ENCODE results near the gene ARMC3. TPM values are rescaled to one million over a fixed set of nuclear protein-coding genes. Genes with fewer than 3 reads are reported as not detected.

The ARMC3 gene
- total and polyA plus RNA-seq, 2 experiments from 2014 or later, result 0.24 TPM; not detected in 1

DNA sequence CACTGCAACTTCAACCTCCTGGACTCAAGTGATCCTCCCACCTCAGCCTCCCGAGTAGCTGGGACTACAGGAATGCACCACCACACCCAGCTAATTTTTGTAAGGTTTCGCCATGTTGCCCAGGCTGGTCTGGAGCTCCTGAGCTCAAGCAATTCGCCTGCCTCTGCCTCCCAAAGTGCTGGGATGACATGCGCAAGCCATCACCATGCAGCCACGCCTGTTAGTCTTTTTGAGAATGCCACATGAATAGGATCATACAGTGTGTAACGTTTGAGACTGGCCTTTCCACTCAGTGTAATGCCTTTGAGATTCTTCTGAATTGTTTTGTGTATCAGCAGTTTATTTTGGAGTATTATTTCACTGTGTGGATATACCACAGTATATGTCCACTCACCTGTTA lies 91.8 kb downstream of the ARMC3 start:
- no peaks in the 10 kb centered on the region for H3K36me3 ChIP-seq (ENCODE audit: insufficient read depth)
- H3F3A ChIP-seq (replicated peaks; ENCODE audit: low read depth), result no peaks in the 10 kb centered on the region
- no peak overlapping the region for H3K4me3 ChIP-seq
- H3K4me2 ChIP-seq, result no peak overlapping the region
- H3K9me3 Mint-ChIP-seq, result peaks cover 3% of the 10 kb centered on the region; the same call in 1 of the 3 replicates
- no peaks in the 10 kb centered on the region for H3K4me1 Mint-ChIP-seq
- H3K9me2 ChIP-seq (ENCODE audit: insufficient read depth), result no peaks in the 10 kb centered on the region
- H3K36me3 Mint-ChIP-seq (ENCODE audit: low read depth), result no peaks in the 10 kb centered on the region
- no peak overlapping the region for H3K27ac ChIP-seq (ENCODE audit: low read depth)
- TF ChIP-seq, protein P1, sequence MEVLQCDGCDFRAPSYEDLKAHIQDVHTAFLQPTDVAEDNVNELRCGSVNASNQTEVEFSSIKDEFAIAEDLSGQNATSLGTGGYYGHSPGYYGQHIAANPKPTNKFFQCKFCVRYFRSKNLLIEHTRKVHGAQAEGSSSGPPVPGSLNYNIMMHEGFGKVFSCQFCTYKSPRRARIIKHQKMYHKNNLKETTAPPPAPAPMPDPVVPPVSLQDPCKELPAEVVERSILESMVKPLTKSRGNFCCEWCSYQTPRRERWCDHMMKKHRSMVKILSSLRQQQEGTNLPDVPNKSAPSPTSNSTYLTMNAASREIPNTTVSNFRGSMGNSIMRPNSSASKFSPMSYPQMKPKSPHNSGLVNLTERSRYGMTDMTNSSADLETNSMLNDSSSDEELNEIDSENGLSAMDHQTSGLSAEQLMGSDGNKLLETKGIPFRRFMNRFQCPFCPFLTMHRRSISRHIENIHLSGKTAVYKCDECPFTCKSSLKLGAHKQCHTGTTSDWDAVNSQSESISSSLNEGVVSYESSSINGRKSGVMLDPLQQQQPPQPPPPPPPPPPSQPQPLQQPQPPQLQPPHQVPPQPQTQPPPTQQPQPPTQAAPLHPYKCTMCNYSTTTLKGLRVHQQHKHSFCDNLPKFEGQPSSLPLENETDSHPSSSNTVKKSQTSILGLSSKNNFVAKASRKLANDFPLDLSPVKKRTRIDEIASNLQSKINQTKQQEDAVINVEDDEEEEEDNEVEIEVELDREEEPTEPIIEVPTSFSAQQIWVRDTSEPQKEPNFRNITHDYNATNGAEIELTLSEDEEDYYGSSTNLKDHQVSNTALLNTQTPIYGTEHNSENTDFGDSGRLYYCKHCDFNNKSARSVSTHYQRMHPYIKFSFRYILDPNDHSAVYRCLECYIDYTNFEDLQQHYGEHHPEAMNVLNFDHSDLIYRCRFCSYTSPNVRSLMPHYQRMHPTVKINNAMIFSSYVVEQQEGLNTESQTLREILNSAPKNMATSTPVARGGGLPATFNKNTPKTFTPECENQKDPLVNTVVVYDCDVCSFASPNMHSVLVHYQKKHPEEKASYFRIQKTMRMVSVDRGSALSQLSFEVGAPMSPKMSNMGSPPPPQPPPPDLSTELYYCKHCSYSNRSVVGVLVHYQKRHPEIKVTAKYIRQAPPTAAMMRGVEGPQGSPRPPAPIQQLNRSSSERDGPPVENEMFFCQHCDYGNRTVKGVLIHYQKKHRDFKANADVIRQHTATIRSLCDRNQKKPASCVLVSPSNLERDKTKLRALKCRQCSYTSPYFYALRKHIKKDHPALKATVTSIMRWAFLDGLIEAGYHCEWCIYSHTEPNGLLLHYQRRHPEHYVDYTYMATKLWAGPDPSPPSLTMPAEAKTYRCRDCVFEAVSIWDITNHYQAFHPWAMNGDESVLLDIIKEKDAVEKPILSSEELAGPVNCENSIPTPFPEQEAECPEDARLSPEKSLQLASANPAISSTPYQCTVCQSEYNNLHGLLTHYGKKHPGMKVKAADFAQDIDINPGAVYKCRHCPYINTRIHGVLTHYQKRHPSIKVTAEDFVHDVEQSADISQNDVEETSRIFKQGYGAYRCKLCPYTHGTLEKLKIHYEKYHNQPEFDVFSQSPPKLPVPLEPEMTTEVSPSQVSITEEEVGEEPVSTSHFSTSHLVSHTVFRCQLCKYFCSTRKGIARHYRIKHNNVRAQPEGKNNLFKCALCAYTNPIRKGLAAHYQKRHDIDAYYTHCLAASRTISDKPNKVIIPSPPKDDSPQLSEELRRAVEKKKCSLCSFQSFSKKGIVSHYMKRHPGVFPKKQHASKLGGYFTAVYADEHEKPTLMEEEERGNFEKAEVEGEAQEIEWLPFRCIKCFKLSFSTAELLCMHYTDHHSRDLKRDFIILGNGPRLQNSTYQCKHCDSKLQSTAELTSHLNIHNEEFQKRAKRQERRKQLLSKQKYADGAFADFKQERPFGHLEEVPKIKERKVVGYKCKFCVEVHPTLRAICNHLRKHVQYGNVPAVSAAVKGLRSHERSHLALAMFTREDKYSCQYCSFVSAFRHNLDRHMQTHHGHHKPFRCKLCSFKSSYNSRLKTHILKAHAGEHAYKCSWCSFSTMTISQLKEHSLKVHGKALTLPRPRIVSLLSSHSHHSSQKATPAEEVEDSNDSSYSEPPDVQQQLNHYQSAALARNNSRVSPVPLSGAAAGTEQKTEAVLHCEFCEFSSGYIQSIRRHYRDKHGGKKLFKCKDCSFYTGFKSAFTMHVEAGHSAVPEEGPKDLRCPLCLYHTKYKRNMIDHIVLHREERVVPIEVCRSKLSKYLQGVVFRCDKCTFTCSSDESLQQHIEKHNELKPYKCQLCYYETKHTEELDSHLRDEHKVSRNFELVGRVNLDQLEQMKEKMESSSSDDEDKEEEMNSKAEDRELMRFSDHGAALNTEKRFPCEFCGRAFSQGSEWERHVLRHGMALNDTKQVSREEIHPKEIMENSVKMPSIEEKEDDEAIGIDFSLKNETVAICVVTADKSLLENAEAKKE (CRISPR knock-in tag; IDR thresholded peaks at IDR 0.05), result no peak
- TF ChIP-seq, protein P2, sequence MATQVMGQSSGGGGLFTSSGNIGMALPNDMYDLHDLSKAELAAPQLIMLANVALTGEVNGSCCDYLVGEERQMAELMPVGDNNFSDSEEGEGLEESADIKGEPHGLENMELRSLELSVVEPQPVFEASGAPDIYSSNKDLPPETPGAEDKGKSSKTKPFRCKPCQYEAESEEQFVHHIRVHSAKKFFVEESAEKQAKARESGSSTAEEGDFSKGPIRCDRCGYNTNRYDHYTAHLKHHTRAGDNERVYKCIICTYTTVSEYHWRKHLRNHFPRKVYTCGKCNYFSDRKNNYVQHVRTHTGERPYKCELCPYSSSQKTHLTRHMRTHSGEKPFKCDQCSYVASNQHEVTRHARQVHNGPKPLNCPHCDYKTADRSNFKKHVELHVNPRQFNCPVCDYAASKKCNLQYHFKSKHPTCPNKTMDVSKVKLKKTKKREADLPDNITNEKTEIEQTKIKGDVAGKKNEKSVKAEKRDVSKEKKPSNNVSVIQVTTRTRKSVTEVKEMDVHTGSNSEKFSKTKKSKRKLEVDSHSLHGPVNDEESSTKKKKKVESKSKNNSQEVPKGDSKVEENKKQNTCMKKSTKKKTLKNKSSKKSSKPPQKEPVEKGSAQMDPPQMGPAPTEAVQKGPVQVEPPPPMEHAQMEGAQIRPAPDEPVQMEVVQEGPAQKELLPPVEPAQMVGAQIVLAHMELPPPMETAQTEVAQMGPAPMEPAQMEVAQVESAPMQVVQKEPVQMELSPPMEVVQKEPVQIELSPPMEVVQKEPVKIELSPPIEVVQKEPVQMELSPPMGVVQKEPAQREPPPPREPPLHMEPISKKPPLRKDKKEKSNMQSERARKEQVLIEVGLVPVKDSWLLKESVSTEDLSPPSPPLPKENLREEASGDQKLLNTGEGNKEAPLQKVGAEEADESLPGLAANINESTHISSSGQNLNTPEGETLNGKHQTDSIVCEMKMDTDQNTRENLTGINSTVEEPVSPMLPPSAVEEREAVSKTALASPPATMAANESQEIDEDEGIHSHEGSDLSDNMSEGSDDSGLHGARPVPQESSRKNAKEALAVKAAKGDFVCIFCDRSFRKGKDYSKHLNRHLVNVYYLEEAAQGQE (IDR thresholded peaks at IDR 0.05; ENCODE audit: unreplicated experiment), result no peak
- TF ChIP-seq EZH2phosphoT487 (IDR thresholded peaks at IDR 0.05; ENCODE audit: unreplicated experiment) (no peak), POLR2AphosphoS5 (IDR thresholded peaks at IDR 0.05; ENCODE audit: low read depth) (no peak), CREB1 (CRISPR knock-in tag; IDR thresholded peaks at IDR 0.05; ENCODE audit: low read depth) (no peak), ZNF331 (CRISPR knock-in tag; IDR thresholded peaks at IDR 0.05; ENCODE audit: low read depth) (no peak), NANOG (IDR thresholded peaks at IDR 0.05; ENCODE audit: borderline replicate concordance) (no peak), JUNB (IDR thresholded peaks at IDR 0.05; ENCODE audit: unreplicated experiment) (no peak), ZNF114 (CRISPR knock-in tag; IDR thresholded peaks at IDR 0.05) (no peak), EZH2 (IDR thresholded peaks at IDR 0.05; ENCODE audit: low read depth, unreplicated experiment) (no peak), STAT1 (IDR thresholded peaks at IDR 0.05; ENCODE audit: unreplicated experiment) (no peak)
- TF ChIP-seq, protein P3, sequence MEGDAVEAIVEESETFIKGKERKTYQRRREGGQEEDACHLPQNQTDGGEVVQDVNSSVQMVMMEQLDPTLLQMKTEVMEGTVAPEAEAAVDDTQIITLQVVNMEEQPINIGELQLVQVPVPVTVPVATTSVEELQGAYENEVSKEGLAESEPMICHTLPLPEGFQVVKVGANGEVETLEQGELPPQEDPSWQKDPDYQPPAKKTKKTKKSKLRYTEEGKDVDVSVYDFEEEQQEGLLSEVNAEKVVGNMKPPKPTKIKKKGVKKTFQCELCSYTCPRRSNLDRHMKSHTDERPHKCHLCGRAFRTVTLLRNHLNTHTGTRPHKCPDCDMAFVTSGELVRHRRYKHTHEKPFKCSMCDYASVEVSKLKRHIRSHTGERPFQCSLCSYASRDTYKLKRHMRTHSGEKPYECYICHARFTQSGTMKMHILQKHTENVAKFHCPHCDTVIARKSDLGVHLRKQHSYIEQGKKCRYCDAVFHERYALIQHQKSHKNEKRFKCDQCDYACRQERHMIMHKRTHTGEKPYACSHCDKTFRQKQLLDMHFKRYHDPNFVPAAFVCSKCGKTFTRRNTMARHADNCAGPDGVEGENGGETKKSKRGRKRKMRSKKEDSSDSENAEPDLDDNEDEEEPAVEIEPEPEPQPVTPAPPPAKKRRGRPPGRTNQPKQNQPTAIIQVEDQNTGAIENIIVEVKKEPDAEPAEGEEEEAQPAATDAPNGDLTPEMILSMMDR (conservative IDR thresholded peaks at IDR 0.05; ENCODE audit: low read depth in 2 of 2), result no peak
- TF ChIP-seq, protein P4, sequence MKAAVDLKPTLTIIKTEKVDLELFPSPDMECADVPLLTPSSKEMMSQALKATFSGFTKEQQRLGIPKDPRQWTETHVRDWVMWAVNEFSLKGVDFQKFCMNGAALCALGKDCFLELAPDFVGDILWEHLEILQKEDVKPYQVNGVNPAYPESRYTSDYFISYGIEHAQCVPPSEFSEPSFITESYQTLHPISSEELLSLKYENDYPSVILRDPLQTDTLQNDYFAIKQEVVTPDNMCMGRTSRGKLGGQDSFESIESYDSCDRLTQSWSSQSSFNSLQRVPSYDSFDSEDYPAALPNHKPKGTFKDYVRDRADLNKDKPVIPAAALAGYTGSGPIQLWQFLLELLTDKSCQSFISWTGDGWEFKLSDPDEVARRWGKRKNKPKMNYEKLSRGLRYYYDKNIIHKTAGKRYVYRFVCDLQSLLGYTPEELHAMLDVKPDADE (IDR thresholded peaks at IDR 0.05), result no peak
- DNase-seq (ENCODE audit: low spot score), result no peak
- no peak overlapping the region for H3K27ac Mint-ChIP-seq
- no peaks in the 10 kb centered on the region for H3K4me1 ChIP-seq (ENCODE audit: insufficient read depth)
- no peaks in the 10 kb centered on the region for H3K79me2 ChIP-seq (replicated peaks; ENCODE audit: insufficient read depth)
- H3K27me3 Mint-ChIP-seq (ENCODE audit: insufficient read depth, low read depth, poor library complexity), result peaks cover 2% of the 10 kb centered on the region
- H3K4me3 Mint-ChIP-seq, result no peak overlapping the region
- no peaks in the 10 kb centered on the region for H4K20me1 ChIP-seq (replicated peaks; ENCODE audit: insufficient read depth)
- H2AFZ ChIP-seq, result no peak overlapping the region
- no peaks in the 10 kb centered on the region for H3K27me3 ChIP-seq (ENCODE audit: insufficient read depth)
- no peak for ATAC-seq

Measured in GM23338 (cell line).